ENCODE results near the gene CRTC1. TPM values are rescaled to one million over a fixed set of nuclear protein-coding genes. Genes with fewer than 3 reads are reported as not detected.

Gene CRTC1
- total and polyA plus RNA-seq, 7 donors, result 4.5 to 12.5 (median 8.1) TPM

DNA sequence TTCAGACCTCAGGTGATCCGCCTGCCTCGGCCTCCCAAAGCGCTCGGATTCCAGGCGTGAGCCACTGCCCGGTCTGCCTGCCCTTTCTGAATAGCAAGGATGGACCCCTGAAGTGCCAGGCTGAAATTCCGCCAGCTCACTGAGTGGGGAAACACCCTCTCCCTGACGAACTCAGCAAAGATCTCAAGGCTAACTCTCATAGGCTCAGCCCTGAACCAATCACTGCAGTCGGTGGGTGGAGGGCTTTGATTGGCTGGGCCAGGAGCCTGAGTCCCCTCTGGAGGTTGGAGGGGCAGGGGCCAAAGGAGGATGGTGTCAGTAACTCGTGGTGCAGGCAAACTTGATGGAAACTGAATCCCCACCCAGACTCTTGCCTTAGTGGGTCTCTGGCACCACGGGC is 118.9 kb downstream of the CRTC1 start:
- intact Hi-C loops (cut with DNase I), result no loop called here
- Histone ChIP-seq H3K27ac (no peak overlapping the region), H3K36me3 (ENCODE audit: insufficient read depth in 1 of 2, low read depth in 1 of 2) (no peaks in the 10 kb centered on the region), H3K9me3 (no peaks in the 10 kb centered on the region), H3K4me1 (no peaks in the 10 kb centered on the region), H3K27me3 (ENCODE audit: insufficient read depth in 3 of 3, low read length in 2 of 3) (peaks cover 0 to 37% (median 6%) of the 10 kb centered on the region in 3 donors), H3K4me3 (no peak overlapping the region)
- TF ChIP-seq, protein P1, sequence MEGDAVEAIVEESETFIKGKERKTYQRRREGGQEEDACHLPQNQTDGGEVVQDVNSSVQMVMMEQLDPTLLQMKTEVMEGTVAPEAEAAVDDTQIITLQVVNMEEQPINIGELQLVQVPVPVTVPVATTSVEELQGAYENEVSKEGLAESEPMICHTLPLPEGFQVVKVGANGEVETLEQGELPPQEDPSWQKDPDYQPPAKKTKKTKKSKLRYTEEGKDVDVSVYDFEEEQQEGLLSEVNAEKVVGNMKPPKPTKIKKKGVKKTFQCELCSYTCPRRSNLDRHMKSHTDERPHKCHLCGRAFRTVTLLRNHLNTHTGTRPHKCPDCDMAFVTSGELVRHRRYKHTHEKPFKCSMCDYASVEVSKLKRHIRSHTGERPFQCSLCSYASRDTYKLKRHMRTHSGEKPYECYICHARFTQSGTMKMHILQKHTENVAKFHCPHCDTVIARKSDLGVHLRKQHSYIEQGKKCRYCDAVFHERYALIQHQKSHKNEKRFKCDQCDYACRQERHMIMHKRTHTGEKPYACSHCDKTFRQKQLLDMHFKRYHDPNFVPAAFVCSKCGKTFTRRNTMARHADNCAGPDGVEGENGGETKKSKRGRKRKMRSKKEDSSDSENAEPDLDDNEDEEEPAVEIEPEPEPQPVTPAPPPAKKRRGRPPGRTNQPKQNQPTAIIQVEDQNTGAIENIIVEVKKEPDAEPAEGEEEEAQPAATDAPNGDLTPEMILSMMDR (IDR thresholded peaks at IDR 0.05), result no peak
- ATAC-seq (no peak), DNase-seq (no peak)
- WGBS, 3 donors, result 73 to 75% (median 73%) methylated on average over 11 of the region's 11 CpGs

DNA sequence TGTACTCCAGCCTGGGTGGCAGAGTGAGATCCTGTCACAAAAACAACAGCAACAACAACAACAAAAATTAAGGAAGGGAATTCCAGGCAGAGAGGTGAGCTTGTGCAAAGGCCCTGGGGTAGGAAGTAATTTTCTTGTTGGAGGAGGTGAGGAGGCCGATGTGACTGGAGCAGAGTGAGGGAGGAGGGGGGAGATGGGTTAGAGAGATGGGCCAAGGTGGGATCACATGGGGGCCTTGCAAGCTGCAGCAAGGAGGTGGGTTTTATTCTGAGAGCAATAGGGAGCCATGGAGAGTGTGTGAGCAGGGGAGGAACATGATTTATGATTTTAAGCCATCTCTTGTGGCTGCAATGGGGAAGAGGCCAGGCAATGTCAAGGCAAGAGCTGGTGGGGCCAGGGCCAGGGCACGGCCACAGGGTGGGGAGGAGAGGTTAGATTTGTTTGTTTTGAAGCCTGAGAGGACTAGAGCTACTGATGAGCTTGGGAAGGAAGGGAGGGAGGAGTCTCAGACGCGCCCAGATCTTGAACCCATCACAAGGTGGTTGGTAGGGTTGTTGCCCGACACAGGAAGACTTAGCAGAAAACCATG is 120.2 kb downstream of the CRTC1 start:
- no peak overlapping the region for H3K27ac ChIP-seq
- H3K4me3 ChIP-seq, result no peak overlapping the region
- WGBS, 3 donors, result 84 to 90% (median 86%) methylated on average over 5 of the region's 5 CpGs
- no peaks in the 10 kb centered on the region for H3K4me1 ChIP-seq
- TF ChIP-seq, protein P1 (IDR thresholded peaks at IDR 0.05), result no peak
- no peak for ATAC-seq
- H3K27me3 ChIP-seq (ENCODE audit: insufficient read depth in 3 of 3, low read length in 2 of 3), result peaks cover 0 to 25% (median 4%) of the 10 kb centered on the region in 3 donors
- H3K9me3 ChIP-seq, result no peaks in the 10 kb centered on the region
- DNase-seq, result no peak
- intact Hi-C loops (cut with DNase I), result no loop called here
- no peaks in the 10 kb centered on the region for H3K36me3 ChIP-seq (ENCODE audit: insufficient read depth in 1 of 2, low read depth in 1 of 2)

DNA sequence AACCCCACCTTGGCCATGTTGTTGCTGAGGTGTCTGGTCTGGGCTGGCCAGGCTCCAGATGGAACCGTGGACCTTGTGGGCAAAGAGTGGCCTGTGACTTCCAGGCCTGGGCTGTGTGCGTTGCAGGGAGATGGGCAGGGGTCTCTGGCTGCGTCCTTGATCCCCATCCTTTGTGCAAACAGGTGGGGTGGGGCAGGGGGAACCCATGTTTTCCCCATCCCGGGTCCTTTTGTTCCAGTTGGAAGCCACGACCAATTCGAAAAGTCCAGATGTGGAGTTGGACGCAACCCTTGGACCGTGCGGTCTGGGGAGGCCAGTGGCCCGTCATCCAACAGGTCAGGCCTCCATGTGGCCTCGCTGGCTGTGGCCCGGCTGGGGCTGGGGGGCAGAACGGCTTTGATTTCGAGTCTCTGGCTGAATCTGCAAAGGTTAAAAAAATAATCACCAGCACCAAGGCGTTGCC is 120.7 kb downstream of the CRTC1 start:
- TF ChIP-seq, protein P1 (IDR thresholded peaks at IDR 0.05), result no peak
- ATAC-seq, result no peak
- H3K27me3 ChIP-seq (ENCODE audit: insufficient read depth in 3 of 3, low read length in 2 of 3), result peaks cover 0 to 20% (median 4%) of the 10 kb centered on the region in 3 donors
- WGBS, 3 donors, result 73 to 82% (median 75%) methylated on average over 15 of the region's 15 CpGs
- intact Hi-C loops (cut with DNase I), result no loop called here
- no peak overlapping the region for H3K27ac ChIP-seq
- no peak for DNase-seq
- peaks cover under 1% of the 10 kb centered on the region for H3K4me1 ChIP-seq
- H3K36me3 ChIP-seq (ENCODE audit: insufficient read depth in 1 of 2, low read depth in 1 of 2), result no peaks in the 10 kb centered on the region
- no peaks in the 10 kb centered on the region for H3K9me3 ChIP-seq
- no peak overlapping the region for H3K4me3 ChIP-seq

DNA sequence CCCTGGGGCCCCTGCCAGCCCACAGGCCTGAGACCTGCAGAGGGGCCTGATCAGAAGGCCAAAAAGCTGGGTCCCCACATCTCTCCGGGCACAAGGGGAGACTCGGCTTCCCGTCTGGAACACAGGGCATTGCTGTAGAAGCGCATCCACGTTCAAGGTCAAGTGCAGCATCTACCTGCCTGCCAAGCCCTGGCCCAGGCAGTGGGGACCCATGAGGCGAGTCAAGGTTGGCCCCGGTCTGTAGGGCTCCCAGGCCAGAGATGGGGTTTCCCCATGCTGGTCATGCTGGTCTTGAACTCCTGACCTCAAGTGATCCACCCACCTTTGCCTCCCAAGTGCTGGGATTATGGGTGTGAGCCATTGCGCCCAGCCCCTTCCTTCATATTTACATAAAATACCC is 121.2 kb downstream of the CRTC1 start:
- no peak overlapping the region for H3K27ac ChIP-seq
- H3K4me1 ChIP-seq, result peaks cover 6% of the 10 kb centered on the region
- H3K27me3 ChIP-seq (ENCODE audit: insufficient read depth in 3 of 3, low read length in 2 of 3), result peaks cover 0 to 18% (median 4%) of the 10 kb centered on the region in 3 donors
- no peak for ATAC-seq
- 88 to 93% (median 89%) methylated on average over 8 of the region's 8 CpGs for WGBS, 3 donors
- TF ChIP-seq, protein P1 (IDR thresholded peaks at IDR 0.05), result no peak
- no peaks in the 10 kb centered on the region for H3K36me3 ChIP-seq (ENCODE audit: insufficient read depth in 1 of 2, low read depth in 1 of 2)
- no peaks in the 10 kb centered on the region for H3K9me3 ChIP-seq
- intact Hi-C loops (cut with DNase I), result no loop called here
- H3K4me3 ChIP-seq, result no peak overlapping the region
- DNase-seq, result no peak

All from psoas muscle (tissue), 8 donors.